SK-N-SH (cell line): ENCODE measurements around the gene STX18.

Source experiments
- EP300 ChIP-seq, 2 experiments: IDR thresholded peaks; 2 replicates each; pipeline versions ENCODE4 v1.4.0 to v1.6.1; 2012; ENCODE audit warnings: borderline replicate concordance in 1 of 2, low read depth in 1 of 2, low read length in 1 of 2
- SIN3A ChIP-seq: IDR thresholded peaks from 2 replicates; pipeline ENCODE4 v1.6.1; 2012; ENCODE audit warnings: low read depth, mild to moderate bottlenecking, low read length, moderate library complexity, borderline replicate concordance

DNA sequence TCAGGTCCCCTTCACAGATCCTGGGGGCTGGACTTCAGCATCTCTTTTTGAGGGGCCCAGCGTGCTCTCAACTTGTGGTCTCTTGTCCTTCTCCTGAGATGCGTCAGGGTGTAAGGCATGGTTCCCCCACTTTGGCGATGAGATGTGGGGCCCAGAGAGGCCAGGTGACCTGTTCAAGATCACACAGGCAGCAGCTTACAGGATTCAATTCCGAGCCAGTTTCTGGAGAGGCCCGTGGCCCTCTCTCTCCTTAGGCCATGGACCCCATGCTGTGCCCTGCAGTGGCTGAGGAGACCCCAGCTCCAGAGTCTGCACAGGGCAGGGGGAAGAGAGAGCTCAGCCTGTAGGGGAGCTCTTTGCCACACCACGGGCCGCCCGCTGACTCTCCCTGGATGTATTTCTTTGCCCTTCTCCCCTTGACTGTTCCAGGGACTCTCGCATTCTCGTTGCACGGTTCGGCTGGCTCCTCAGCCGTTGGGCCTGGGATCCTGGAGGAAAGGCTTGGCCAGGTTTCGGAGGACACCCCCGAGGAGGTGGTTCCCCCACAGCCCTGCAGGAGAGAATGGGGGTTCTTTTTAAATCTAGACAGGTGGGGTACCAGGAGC, 136.4 kb downstream of the STX18 start:
- no peak for TF ChIP-seq SIN3A
- no peak for TF ChIP-seq EP300 (IDR thresholded peaks at IDR 0.05; ENCODE audit: borderline replicate concordance in 1 of 2, low read depth in 1 of 2, low read length in 1 of 2)
